K562 (cell line): ENCODE results near the gene ZNF548.

Source experiments
- GABPB1 ChIP-seq: sonication (generic); formaldehyde crosslinking; IDR thresholded peaks from 2 replicates; pipeline ENCODE4 v1.8.0; 2022; ENCODE audit warnings: mild to moderate bottlenecking, missing genetic modification reagents
- POLR2A ChIP-seq: fragments of 450-650 bp; conservative IDR thresholded peaks from 2 replicates; pipeline ENCODE4 v1.6.1; 2016
- TF ChIP-seq, protein P1 (sequence below), 3 experiments: IDR thresholded peaks in 2 of 3; conservative IDR thresholded peaks in 1 of 3; 2 replicates each; pipeline ENCODE4 v1.5.1; 2011 to 2012; ENCODE audit warnings: low read length in 3 of 3, mild to moderate bottlenecking in 3 of 3, control low read depth in 2 of 3, improper control_type of control experiment in 1 of 3, inconsistent platforms in 1 of 3, low read depth in 1 of 3, mixed read lengths in 1 of 3, moderate library complexity in 1 of 3; ENCODE audit not compliant: insufficient read depth in 2 of 3
- TF ChIP-seq, protein P2 (sequence below): sonication (generic); formaldehyde crosslinking; IDR thresholded peaks from 2 replicates; pipeline ENCODE4 v1.8.1; 2022; ENCODE audit warnings: missing genetic modification reagents

DNA sequence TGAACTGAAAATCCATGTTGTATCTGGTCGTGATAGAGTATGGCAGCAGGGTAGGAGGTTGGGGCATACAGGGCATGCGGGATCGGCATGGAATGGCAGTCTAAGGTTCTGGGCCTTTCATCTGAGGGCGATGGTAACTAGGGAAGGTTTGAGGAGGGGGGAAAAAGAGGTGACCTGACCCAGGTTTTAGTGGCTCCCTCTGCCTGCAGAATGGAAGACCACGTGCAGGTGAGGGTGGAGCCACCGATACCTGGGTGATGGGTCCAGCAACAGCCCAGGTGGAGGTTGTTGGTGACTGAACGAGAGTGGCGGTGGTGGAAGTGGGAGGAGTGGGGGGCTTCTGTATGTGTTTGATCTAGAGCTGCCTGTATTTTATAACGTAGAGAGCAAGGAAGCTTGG is 49.3 kb downstream of the ZNF548 start:
- TF ChIP-seq, protein P1, sequence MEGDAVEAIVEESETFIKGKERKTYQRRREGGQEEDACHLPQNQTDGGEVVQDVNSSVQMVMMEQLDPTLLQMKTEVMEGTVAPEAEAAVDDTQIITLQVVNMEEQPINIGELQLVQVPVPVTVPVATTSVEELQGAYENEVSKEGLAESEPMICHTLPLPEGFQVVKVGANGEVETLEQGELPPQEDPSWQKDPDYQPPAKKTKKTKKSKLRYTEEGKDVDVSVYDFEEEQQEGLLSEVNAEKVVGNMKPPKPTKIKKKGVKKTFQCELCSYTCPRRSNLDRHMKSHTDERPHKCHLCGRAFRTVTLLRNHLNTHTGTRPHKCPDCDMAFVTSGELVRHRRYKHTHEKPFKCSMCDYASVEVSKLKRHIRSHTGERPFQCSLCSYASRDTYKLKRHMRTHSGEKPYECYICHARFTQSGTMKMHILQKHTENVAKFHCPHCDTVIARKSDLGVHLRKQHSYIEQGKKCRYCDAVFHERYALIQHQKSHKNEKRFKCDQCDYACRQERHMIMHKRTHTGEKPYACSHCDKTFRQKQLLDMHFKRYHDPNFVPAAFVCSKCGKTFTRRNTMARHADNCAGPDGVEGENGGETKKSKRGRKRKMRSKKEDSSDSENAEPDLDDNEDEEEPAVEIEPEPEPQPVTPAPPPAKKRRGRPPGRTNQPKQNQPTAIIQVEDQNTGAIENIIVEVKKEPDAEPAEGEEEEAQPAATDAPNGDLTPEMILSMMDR (IDR thresholded peaks at IDR 0.05 in 2 of 3, conservative IDR thresholded peaks at IDR 0.05 in 1 of 3; ENCODE audit: insufficient read depth in 2 of 3, low read depth in 1 of 3, low read length in 3 of 3), result no peak
- no peak for TF ChIP-seq POLR2A
- no peak for TF ChIP-seq GABPB1 (CRISPR knock-in tag)
- TF ChIP-seq, protein P2, sequence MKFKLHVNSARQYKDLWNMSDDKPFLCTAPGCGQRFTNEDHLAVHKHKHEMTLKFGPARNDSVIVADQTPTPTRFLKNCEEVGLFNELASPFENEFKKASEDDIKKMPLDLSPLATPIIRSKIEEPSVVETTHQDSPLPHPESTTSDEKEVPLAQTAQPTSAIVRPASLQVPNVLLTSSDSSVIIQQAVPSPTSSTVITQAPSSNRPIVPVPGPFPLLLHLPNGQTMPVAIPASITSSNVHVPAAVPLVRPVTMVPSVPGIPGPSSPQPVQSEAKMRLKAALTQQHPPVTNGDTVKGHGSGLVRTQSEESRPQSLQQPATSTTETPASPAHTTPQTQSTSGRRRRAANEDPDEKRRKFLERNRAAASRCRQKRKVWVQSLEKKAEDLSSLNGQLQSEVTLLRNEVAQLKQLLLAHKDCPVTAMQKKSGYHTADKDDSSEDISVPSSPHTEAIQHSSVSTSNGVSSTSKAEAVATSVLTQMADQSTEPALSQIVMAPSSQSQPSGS (CRISPR knock-in tag), result no peak
